HUDEP-2 (cell line): ENCODE measurements around the gene TNS2.

Source experiments
- DNase-seq, 76 experiments: peaks; one replicate each; lab custom pipeline; 2025; ENCODE audit not compliant: unreplicated experiment in 76 of 76; lab: John Stamatoyannopoulos, UW

Gene TNS2

DNA sequence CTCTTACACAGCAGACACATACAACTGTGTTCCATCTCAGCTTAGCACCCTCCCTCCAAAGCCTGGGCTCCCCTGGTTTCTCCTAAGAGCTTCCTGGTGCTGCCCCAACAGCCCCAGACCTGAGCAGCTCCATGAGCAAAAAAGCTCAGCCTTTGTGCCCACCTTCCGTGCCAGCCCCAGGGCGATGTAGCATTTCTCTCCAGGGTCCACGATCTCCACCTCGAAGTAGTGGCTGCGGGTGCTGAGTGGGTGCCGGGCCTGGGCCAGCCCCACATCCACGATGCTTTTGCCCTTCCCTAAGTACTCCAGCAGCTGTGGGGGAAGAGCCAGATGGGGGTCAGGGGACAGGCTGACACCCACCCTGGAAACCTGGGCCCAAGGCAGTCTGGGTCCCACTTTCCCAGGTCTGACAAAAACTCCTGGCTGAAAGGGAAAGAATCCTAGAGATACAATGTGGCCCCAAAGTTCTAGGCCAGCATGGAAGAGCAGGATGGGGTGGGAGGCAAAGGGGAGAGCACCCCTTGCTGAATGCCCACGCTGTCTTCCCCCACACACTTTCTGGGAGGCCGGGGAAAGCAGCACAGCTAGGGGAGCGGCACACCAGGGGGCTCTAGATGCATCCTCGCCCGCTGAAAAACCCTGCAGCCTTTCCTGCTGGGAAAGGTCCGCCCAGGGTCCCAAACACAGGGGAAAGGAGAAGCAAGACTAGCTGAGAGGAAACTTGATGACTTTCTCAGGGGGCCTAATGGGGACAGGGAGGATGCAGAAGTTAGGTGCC is 18.3 kb downstream of the TNS2 start:
- no peak for DNase-seq

DNA sequence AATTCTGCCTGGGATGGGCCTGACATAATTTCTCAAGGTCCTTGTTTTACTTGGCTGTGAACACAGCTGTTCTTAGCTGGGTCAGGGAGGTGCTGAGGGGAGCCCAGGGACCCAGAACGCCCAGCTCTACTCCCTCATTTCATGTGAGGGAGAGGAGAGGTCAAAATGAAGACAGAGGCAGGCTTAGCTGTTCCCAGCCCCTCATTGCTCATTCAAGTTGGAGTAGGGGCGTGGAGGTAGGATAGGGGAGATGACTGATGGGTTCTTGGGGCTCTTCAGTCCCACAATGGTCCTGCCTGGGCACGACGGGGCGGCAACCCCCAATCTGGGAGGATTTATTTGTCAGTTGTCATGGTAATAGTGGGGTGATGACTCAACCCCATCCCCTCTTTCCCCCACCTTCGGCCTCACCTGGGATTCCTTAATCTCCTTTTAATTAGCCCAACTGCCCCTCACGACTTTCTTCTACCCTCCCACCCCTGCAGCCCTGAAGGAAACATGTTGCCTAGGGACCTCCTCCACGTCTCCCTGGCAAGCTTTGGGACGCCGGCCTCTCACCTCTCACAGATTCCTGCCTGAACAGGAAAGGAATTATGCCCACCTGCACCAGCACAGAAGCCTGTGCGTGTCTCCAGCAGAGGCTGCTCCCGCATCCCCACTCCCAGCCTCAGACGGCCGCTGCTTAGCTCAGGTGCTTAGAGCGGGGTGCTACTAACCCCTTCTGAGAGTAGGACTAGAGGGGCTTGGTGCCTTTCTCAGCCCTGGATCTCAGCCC is 19.1 kb downstream of the TNS2 start:
- no peak for DNase-seq

GRCh38 chr12:53069621-53070410 is 20.0 kb downstream of the TNS2 start:
- no peak for DNase-seq

DNA sequence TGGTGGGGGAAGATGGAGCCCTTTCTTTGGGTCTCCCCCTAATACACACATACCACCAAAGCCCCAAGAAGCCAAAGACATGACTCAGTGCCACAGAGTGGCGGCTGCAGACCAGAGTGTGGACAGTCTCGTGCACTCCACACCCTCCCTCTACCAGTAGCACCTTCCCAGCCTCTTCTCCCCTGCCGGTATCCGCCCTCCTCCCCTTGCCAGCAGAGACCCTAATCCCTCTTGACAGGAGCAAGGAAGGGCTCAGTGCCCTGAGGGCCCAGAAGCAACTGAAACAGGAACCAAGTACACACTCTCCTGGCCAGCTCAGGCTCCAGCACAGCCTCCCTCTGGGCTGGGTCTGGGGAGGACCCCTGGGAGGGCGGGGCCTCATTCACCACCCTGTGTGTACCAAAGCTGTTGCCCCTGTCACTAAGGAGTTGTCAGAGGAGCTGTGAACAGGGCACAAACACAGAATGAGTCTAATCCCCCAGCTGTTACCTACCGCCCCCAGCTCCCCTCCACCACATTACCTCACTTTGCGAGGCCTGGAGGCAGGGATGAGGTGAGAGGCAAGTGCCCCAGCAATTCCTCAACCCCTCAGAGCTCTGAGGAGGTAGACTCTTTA is 21.1 kb downstream of the TNS2 start:
- no peak for DNase-seq

GRCh38 chr12:53071591-53072551 is 22.0 kb downstream of the TNS2 start:
- DNase-seq = no peak

DNA sequence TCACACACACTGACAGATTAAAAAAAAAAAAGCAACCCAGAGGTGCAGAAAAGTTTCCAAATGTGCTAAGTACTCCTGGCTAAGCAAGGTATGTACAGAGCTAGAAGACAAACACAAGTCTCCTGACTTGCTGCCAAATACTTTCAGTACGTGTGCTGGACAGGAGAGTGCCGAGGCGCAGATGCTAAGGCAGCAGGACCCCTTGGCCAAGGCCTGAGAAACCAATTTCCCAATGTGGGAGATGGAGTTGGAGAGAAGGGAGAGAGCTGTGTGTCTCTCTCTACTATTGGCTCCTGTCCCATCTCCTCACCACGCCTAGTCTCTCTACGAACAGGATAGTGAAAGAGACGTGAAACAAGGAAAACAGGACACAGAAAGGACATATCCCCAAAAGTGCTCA is 24.0 kb downstream of the TNS2 start:
- DNase-seq = no peak

GRCh38 chr12:53074283-53074998 is 24.6 kb downstream of the TNS2 start:
- DNase-seq = no peak

DNA sequence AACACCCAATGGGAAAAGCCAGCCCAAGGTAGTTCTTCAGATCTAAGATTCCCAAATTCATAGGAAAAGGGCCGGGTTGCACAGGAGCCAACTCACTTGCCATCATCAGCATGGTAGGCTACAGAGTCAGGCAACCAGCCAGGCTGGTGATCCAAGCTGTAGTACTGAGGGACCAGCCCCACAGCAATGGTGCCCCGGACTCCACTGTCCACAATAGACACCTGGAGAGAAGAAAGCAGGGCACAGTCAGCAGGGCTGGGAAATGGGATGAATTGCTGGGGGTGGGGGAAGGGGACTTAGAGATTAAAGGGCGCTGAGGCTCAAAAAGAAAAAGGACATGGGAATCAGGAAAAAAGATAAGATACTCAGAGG is 25.1 kb downstream of the TNS2 start:
- DNase-seq = no peak

DNA sequence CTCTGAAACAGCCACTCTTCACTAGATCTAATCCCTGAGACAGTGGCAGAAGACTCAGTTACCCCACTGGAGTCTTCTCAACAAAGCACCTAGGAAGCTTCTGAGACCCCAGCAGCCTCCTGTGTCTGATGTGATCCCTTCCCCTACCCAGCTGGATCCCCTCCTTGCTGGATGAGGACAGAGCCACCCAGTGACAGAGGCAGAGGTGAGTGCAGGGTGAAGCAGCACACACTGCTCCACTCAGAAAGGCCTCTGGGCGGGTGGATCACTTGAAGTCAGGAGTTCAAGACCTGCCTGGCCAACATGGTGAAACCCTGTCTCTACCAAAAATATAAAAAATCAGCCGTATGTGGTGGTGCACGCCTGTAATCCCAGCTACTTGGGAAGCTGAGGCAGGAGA is 26.6 kb downstream of the TNS2 start:
- DNase-seq = no peak

DNA sequence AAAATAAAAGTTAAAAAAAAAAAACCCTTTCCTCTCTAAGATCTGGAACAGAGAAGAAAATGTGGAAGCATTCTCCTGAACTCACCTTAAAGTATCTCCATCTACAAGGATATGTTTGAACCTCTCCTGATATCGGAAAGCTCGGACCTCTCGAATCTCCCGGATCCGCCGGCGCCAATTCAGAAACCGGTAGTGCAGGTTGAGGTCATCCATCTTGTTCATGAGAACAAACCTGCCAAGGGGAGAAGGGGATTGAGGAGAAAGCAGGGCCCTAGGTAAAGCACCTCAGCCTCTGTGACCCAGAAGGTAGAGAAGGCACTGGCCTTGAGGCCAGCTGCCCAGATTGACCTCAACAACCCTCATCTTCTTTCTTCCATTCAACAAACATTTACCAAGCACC is 27.2 kb downstream of the TNS2 start:
- DNase-seq = no peak

DNA sequence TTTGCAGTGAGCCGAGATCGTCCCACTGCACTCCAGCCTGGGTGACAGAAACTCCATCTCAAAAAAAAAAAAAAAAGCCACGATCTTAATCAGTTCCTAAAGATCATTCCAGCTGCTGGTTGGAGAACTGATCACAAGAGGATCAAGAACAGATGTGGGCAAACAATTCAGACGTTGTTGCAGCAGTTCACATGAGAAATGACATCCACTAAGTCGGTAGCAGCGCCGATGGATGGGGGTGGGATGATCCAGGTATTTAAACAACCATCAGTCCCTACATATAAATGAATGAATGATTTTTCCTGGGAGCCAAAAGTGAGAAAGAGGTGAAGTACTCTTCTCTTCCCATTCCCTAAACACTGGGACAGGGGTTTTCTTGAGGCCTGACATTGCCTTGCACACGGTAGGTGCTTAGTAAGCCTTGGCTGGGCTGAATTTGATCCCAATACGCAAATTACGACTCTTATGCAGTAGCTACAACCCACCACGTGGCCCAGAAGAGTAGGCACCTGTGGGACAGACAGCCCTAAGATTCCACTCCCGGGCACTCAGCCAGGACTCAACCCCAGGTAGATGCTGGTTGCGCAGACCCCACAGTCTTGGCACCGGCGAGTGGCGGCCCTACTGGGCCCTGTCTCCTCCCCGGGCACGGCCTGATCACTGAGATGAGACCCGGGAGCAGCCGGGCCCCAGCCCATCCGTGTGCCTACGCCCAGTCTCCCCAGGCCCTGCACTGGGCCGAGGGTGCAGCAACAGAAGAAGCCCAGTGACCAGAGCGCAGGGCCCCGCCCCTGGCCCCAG is 28.8 kb downstream of the TNS2 start:
- DNase-seq = no peak

- DNase-seq = peak; percentile 59 to 98 (median 92)
Observed at GRCh38 chr12:53079226-53080117, 29.6 kb downstream of the TNS2 start, which contains the start of gene SPRYD3. SPRYD3 (minus strand) TSS chr12:53079390; CDS start chr12:53079333, 57 bp downstream.

DNA sequence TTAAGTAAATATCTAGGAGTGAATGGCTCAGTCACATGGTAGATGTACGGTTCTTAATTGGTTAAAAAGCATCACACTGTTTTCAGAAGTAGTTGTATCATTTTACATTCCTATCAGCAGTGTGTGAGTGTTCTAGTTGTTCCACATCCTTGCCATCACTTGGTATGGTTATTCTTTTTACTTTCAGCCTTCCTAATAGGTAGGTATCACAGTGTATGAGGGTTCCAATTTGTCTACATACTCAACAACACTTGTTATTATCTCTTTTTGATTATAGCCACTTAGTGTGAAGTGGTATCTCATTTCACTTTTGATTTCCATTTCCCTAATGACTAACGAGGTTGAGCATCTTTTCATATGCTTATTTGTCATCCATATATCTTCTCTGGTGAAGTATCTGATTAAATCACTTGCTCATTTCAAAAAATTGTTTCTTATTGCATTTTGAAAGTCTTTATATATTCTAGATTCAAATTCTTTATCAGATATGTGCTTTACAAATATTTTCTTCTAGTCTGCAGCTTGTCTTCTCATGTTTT is 32.8 kb downstream of the TNS2 start:
- no peak for DNase-seq

GRCh38 chr12:53086361-53086760 is 36.5 kb downstream of the TNS2 start:
- no peak for DNase-seq

- DNase-seq = no peak
Observed at GRCh38 chr12:53090105-53090504, 40.2 kb downstream of the TNS2 start.

DNA sequence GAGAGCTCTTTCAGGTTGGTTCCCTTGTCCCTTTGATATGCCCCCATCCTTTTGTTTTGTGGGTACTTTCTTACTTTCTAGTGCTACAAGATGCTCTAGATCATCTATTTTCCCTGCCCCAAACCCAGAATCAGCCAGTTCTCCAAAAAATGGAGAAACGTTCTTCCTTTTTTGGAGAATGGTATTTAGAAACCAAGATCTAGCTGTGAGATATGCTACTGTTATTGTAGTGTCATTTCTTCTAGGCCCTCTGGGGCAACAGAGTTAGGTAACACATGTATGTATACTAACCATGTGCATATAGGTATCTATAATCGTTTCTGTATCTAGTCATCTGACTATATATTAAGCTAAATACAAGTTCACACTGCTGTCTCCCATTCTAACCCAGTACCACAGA is 40.7 kb downstream of the TNS2 start:
- no peak for DNase-seq

- no peak for DNase-seq
Observed at GRCh38 chr12:53091756-53092155, 41.9 kb downstream of the TNS2 start.
